IPS-NIHi7 (cell line): ENCODE measurements around the gene SLX1A.
"Not testable (repeated sequence)": the region's sequence is repeated elsewhere in the genome, so short reads cannot be mapped to it uniquely, and the experiment has no call there.

Source experiments
- DNase-seq: peaks from one replicate; pipeline ENCODE4 v3.0.0; 2012; ENCODE audit warnings: mixed read lengths; ENCODE audit errors: extremely low spot score

SLX1A gene

GRCh38 chr16:30193615-30194014 lies at the start of gene SLX1A, which contains the start of gene BOLA2B:
Gene SLX1A (plus strand): TSS chr16:30193875. CDS start chr16:30194085, 210 bp downstream.
Gene BOLA2B (minus strand): TSS chr16:30193666. CDS start chr16:30193595, 71 bp downstream.
- DNase-seq: not testable (repeated sequence)

GRCh38 chr16:30144017-30144416 lies 49.7 kb upstream of the SLX1A start:
- no peak for DNase-seq

DNA sequence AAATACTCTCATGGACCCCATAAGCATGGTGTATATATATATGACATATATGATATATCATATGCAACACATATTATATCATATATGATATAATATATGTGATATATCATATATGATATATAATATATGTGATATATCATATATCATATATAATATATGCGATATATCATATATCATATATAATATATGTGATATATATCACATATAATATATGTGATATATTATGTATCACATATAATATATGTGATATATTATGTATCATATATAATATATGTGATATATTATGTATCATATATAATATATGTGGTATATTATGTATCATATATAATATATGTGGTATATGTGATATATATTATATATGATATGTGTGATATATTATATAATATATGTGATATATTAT lies 48.8 kb upstream of the SLX1A start:
- no peak for DNase-seq

DNA sequence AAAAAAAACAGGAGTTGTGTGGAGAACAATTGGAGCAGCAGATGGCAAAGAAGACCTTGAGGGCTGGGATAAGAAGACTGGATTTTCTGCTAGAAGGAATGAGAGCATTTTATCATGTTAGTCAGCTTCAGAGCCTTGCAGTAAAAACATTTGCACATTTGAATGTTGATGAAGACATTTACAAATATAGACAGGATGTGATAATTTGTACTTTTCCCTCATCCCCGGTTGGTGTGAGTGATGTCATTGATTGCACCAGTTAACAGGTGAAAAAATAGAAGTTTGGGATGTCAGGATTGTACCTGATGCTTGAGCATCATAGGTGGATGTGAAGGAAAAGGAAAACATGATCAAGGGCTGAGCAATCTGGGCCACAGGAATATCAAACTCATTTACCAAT lies 48.0 kb upstream of the SLX1A start:
- DNase-seq: no peak

GRCh38 chr16:30147843-30148510 lies 45.7 kb upstream of the SLX1A start:
- no peak for DNase-seq

DNA sequence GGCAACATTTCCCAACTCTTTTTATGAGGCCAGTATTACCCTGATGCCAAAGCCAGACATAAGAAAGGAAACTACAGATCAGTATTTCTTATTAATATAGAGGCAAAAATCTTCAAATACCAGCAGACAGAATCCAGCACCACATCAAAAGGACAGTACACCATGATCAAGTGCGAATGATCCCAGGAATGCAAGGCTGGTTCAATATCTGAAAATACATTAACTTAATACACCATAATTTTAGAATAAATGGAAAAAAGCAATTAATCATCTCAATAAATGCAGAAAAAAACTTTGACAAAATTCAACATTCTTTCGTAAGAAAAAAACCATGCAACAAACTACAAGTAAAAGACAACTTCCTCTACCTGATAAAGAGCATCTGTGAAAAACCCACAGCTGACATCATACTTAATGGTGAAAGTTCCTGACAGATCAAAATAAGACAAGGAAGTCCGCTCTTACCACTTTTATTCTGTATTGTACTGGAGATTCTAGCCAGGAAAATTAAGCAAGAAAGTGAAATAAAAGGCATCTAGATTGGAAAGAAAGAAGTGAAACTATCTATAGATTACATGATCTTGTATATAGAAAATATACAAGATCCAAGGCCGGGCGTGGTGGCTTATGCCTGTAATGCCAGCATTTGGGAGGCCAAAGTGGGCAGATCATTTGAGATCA lies 44.3 kb upstream of the SLX1A start:
- DNase-seq: no peak

- DNase-seq: no peak
Observed at GRCh38 chr16:30151091-30151490, 42.6 kb upstream of the SLX1A start.

- no peak for DNase-seq
Observed at GRCh38 chr16:30152517-30152916, 41.2 kb upstream of the SLX1A start.

DNA sequence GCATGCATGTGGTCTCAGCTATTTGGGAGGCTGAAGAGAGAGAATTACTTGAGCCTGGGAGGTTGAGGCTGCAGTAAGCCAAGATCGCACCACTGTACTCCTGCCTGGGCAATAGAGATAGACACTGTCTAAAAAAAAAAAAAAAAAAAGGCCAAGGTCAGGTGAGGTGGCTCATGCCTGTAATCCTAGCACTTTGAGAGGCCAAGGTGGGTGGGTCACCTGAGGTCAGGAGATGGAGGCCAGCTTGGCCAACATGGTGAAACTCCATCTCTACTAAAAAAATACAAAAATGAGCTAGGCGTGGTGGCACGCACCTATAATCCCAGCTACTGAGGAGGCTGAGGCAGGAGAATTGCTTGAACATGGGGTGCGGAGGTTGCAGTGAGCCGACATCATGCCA lies 38.5 kb upstream of the SLX1A start:
- DNase-seq: no peak

GRCh38 chr16:30157214-30157613 lies 36.5 kb upstream of the SLX1A start:
- DNase-seq: no peak

DNA sequence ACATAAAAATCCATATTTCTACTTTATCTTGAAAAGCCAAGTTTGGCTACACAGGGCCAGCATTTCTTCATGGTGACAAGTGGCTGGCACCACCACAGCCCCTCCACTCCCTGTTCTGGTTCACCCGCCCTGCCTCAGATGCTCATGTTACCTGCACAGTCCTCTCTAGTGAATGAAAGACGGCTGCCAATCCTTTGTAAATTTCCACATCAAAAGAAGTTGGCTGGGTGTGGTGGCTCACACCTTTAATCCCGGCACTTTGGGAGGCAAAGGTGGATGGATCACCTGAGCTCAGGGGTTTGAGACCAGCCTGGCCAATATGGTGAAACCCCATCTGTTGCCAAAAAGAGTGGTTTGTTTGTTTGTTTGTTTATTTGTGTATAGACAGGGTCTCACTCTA lies 30.1 kb upstream of the SLX1A start:
- DNase-seq: no peak

GRCh38 chr16:30166202-30166902 lies 27.3 kb upstream of the SLX1A start:
- no peak for DNase-seq

GRCh38 chr16:30168746-30169145 lies 24.9 kb upstream of the SLX1A start:
- not testable (repeated sequence) for DNase-seq

GRCh38 chr16:30169416-30169815 lies 24.3 kb upstream of the SLX1A start:
- not testable (repeated sequence) for DNase-seq

DNA sequence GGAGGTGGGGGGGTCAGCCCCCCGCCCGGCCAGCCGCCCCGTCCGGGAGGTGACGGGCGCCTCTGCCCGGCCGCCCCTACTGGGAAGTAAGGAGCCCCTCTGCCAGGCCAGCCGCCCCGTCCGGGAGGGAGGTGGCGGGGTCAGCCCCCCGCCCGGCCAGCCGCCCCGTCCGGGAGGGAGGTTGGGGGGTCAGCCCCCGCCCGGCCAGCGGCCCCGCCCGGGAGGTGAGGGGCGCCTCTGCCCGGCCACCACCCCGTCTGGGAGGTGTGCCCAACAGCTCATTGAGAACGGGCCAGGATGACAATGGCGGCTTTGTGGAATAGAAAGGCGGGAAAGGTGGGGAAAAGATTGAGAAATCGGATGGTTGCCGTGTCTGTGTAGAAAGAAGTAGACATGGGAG lies 23.5 kb upstream of the SLX1A start:
- not testable (repeated sequence) for DNase-seq

DNA sequence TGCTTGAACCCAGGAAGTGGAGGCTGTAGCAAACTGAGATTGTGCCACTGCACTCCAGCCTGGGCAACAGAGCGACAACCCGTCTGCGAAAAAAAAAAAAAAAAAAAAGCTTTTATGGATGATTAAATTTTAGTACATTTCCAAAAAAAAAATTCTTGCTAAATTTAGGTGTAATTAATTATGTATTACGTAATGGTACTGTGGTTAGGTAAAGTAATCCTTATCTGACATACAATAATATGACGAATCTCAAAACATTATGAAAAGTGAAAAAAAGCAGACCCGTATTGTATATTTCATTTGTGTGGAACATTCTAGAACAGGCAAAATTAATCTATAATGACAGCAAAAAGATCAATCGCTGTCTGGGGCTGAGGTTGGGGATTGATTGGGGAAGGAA lies 20.6 kb upstream of the SLX1A start:
- no peak for DNase-seq

GRCh38 chr16:30176876-30177275 lies 16.8 kb upstream of the SLX1A start:
- not testable (repeated sequence) for DNase-seq

DNA sequence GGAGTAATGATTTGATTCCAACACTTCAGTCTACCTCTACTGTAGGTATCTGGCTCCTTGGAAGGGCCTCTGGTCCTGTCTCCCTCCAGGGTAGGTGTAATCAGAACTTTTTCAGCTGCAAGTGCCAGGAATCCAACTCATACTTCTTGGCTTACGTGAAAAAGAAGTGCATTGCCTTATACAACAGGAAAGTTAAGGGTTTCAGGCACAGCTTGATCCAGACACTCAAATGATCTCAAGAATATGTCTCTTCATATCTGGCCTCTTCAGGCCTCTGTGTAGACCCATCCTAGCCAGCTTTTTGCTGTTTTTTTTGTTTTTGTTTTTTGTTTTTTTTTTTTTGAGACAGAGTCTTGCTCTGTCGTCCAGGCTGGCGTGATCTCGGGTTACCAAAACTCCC lies 14.5 kb upstream of the SLX1A start:
- DNase-seq: no peak

DNA sequence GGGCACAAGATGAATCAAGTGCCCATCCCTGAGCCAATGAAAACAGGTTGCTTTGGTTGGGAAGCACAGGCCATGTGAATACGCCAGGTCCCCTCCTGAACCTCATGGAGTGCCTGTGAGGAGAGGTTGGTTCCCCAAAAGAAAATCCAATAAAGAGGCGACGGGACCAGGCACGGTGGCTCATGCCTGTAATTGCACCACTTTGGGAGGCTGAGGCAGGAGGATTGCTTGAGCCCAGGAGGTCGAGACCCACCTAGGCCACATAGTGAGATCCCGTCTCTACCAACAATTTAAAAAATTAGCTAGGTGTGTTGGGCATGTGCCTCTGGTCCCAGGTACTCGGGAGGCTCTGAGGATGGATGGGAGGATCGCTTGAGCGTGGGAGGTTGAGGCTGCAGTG lies 13.7 kb upstream of the SLX1A start:
- no peak for DNase-seq

GRCh38 chr16:30180741-30181140 lies 12.9 kb upstream of the SLX1A start:
- no peak for DNase-seq

- peak; percentile 81 for DNase-seq
Observed at GRCh38 chr16:30183233-30184095, 10.2 kb upstream of the SLX1A start, which contains the start of gene CORO1A. Gene CORO1A (plus strand): TSS chr16:30183602. CDS start chr16:30185210, 1,608 bp downstream.
